HCT116 (cell line): ENCODE data around the gene GATAD1.
"Not testable (repeated sequence)": the region's sequence is repeated elsewhere in the genome, so short reads cannot be mapped to it uniquely, and the experiment has no call there.

Experiments used
- ATF3 ChIP-seq: IDR thresholded peaks from 2 replicates; pipeline ENCODE4 v1.6.1; 2012
- CBX3 ChIP-seq: IDR thresholded peaks from 2 replicates; pipeline ENCODE4 v1.6.1; 2012; ENCODE audit warnings: low read depth
- CTCF ChIP-seq, 3 experiments: fragments of 200-600 bp in 1 of 3; sonication (generic) in 1 of 3; IDR thresholded peaks in 2 of 3; conservative IDR thresholded peaks in 1 of 3; 2 replicates each; pipeline ENCODE4 v1.5.1; 2012 to 2017; ENCODE audit warnings: low read depth in 2 of 3, low read length in 2 of 3, antibody characterized with exemption in 1 of 3, borderline replicate concordance in 1 of 3, control low read depth in 1 of 3, mild to moderate bottlenecking in 1 of 3, mixed read lengths in 1 of 3, mixed run types in 1 of 3, moderate library complexity in 1 of 3; ENCODE audit not compliant: insufficient read depth in 1 of 3
- ELF1 ChIP-seq: IDR thresholded peaks from 2 replicates; pipeline ENCODE4 v1.6.1; 2012; ENCODE audit warnings: low read depth, borderline replicate concordance
- EZH2 ChIP-seq: fragments of 200-600 bp; sonication (generic); IDR thresholded peaks from 2 replicates; pipeline ENCODE4 v1.6.1; 2017; ENCODE audit warnings: antibody characterized with exemption, mixed run types
- EZH2phosphoT487 ChIP-seq: fragments of 200-600 bp; IDR thresholded peaks from 2 replicates; pipeline ENCODE4 v1.6.1; 2018; ENCODE audit warnings: antibody characterized with exemption, borderline replicate concordance
- MAX ChIP-seq: IDR thresholded peaks from 2 replicates; pipeline ENCODE4 v1.6.1; 2012
- POLR2A ChIP-seq: IDR thresholded peaks from 2 replicates; pipeline ENCODE4 v1.7.0; 2011; ENCODE audit warnings: borderline replicate concordance; ENCODE audit not compliant: insufficient read depth, insufficient read length; ENCODE audit errors: extremely low read depth
- POLR2AphosphoS5 ChIP-seq: IDR thresholded peaks from 2 replicates; pipeline ENCODE4 v1.6.1; 2011; ENCODE audit warnings: mild to moderate bottlenecking, low read depth, low read length, moderate library complexity
- SP1 ChIP-seq: IDR thresholded peaks from 2 replicates; pipeline ENCODE4 v1.6.1; 2012; ENCODE audit warnings: low read depth

GRCh38 chr7:92475261-92475770, 28.0 kb downstream of the GATAD1 start:
- not testable (repeated sequence) for TF ChIP-seq EZH2phosphoT487; CTCF (IDR thresholded peaks at IDR 0.05 in 2 of 3, conservative IDR thresholded peaks at IDR 0.05 in 1 of 3; ENCODE audit: borderline replicate concordance in 1 of 3, insufficient read depth in 1 of 3, low read depth in 2 of 3, low read length in 2 of 3); POLR2AphosphoS5; ELF1; POLR2A; ATF3; SP1; CBX3; MAX; EZH2
